Lung (tissue), 12 donors: ENCODE measurements around the gene NHLH1. TPM values are rescaled to one million over a fixed set of nuclear protein-coding genes. Genes with fewer than 3 reads are reported as not detected.
A peak's percentile ranks its signal among the peaks of the same experiment; 100 is the strongest.

Source experiments
- ATAC-seq: fragments of 200-7000 bp; cut with Tn5 transposase; one replicate; pipeline ENCODE4 v1.9.1; 2020; ENCODE audit warnings: moderate number of reproducible peaks; ENCODE audit not compliant: insufficient read depth, low FRiP score
- DNase-seq, 3 donors: peaks; one replicate each; pipeline ENCODE4 v3.0.0-alpha.2; 2013 to 2017
- H3K27ac ChIP-seq, 2 donors: one replicate each; pipeline ENCODE4 v1.5.1; 2013; ENCODE audit warnings: mild to moderate bottlenecking in 2 of 2, moderate library complexity in 2 of 2, control low read depth in 1 of 2, inconsistent platforms in 1 of 2, low read depth in 1 of 2, low read length in 1 of 2
- H3K27me3 ChIP-seq, 3 donors: one replicate each; pipeline ENCODE4 v1.5.1; 2013; ENCODE audit warnings: low read length in 2 of 3; ENCODE audit not compliant: control insufficient read depth in 3 of 3, insufficient read depth in 3 of 3
- H3K36me3 ChIP-seq, 4 donors: one replicate each; pipeline ENCODE4 v1.5.1; 2013; ENCODE audit warnings: low read length in 4 of 4, mild to moderate bottlenecking in 1 of 4, moderate library complexity in 1 of 4; ENCODE audit not compliant: control insufficient read depth in 4 of 4, insufficient read depth in 4 of 4
- H3K4me1 ChIP-seq, 5 donors: one replicate each; pipeline ENCODE4 v1.5.1; 2013; ENCODE audit warnings: low read length in 5 of 5, mild to moderate bottlenecking in 2 of 5, moderate library complexity in 1 of 5; ENCODE audit not compliant: control insufficient read depth in 5 of 5, insufficient read depth in 5 of 5
- H3K4me3 ChIP-seq: one replicate; pipeline ENCODE4 v1.5.1; 2013; ENCODE audit warnings: mild to moderate bottlenecking, control low read depth, moderate library complexity
- H3K9ac ChIP-seq, 2 donors: one replicate each; pipeline ENCODE4 v1.5.1; 2013; ENCODE audit warnings: low read length in 2 of 2, control low read depth in 1 of 2; ENCODE audit not compliant: insufficient read depth in 1 of 2
- H3K9me3 ChIP-seq, 4 donors: one replicate each; pipeline ENCODE4 v1.5.1; 2013; ENCODE audit warnings: low read length in 3 of 4, mild to moderate bottlenecking in 1 of 4, moderate library complexity in 1 of 4; ENCODE audit not compliant: control insufficient read depth in 4 of 4, insufficient read depth in 3 of 4
- WGBS, 2 donors: extraction: QIAGEN DNeasy Blood & Tissue Kit; methylation state at CpG; one replicate each; pipeline ENCODE4 v1.1.7; 2013; 5-methylcytosine and 5-hydroxymethylcytosine counted together
- polyA plus RNA-seq, 2 donors: library from polyadenylated mRNA; stranded (reverse); fragments of 200-250 nt; gene quantifications; one replicate each; pipeline ENCODE4 v1.2.1, GENCODE V29; 2013
- total RNA-seq, 2 donors: library from RNA; depleted of rRNA in 1 of 2; stranded (reverse); fragments of >200 nt in 1 of 2; gene quantifications; one replicate each; pipeline ENCODE4 v1.2.1, GENCODE V29; 2014 to 2021
- TF ChIP-seq, protein P1 (sequence below): IDR thresholded peaks from 2 replicates; pipeline ENCODE4 v1.5.1; 2012; ENCODE audit warnings: mild to moderate bottlenecking; ENCODE audit errors: control extremely low read depth, extremely low read depth
- donor health status: control.
- donor health status: control.
- donor health status: Bipolar disorder and iron deficiency.
- donor health status: healthy.
- donor health status: DM: yes; HTN: yes; CAD: no.

NHLH1 gene
- total and polyA plus RNA-seq, 4 donors = 0.09 to 0.21 (median 0.15) TPM

DNA sequence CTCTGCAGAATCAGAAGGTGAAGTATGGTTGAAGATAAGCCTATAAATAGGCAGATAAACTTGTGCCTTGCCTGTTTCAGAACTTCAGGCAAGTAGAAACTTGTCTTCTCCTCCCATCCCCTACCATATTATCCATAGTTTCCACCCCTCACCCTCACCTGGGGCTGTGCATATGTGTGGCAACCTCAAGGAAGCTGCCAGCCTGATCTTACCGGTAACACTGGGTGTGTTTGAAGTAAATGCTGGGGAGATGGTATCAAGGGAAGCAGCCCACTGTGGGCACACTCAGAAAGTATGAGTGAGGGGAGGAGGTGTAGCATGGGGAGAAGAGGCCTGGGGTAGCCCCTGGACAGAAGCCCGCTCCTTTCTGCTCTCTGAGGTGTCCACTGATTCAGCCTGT, 48.0 kb downstream of the NHLH1 start:
- Histone ChIP-seq H3K27me3 (no peaks in the 10 kb centered on the region), H3K4me3 (no peak overlapping the region), H3K4me1 (peaks cover 0 to 18% (median 1%) of the 10 kb centered on the region in 5 donors), H3K36me3 (peaks cover 0 to 14% (median 4%) of the 10 kb centered on the region in 4 donors), H3K27ac (no peak overlapping the region), H3K9me3 (no peaks in the 10 kb centered on the region), H3K9ac (no peak overlapping the region)
- DNase-seq (no peak), ATAC-seq (no peak)
- TF ChIP-seq, protein P1, sequence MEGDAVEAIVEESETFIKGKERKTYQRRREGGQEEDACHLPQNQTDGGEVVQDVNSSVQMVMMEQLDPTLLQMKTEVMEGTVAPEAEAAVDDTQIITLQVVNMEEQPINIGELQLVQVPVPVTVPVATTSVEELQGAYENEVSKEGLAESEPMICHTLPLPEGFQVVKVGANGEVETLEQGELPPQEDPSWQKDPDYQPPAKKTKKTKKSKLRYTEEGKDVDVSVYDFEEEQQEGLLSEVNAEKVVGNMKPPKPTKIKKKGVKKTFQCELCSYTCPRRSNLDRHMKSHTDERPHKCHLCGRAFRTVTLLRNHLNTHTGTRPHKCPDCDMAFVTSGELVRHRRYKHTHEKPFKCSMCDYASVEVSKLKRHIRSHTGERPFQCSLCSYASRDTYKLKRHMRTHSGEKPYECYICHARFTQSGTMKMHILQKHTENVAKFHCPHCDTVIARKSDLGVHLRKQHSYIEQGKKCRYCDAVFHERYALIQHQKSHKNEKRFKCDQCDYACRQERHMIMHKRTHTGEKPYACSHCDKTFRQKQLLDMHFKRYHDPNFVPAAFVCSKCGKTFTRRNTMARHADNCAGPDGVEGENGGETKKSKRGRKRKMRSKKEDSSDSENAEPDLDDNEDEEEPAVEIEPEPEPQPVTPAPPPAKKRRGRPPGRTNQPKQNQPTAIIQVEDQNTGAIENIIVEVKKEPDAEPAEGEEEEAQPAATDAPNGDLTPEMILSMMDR = no peak
- WGBS, 2 donors = 91 to 98% methylated on average over 2 of the region's 2 CpGs

DNA sequence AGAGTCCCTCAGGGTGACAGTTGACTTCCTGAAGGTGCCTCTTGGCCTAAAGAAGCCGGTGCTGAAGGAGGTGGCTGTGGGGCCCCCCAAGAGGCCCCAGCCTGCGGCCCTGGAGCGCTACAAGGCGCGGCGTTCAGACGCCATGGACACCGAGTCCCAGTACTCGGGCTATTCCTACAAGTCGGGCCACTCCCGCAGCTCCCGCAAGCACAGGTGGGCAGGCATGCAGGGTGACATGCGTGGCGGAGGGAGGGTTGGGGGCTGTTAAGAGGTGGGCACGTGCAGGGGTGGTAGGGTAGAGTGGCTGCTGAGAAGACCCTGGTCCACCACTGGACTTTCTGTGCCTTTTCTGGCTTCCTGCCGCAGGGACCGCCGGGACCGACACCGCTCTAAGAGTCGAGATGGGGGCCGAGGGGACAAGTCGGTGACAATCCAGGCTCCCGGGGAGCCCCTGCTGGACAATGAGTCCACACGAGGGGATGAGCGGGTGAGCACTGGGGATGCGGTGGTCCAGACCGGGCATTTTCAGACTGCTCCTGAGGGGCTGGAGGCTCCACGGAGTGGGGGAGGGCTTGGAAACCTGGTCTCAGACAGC, 48.9 kb downstream of the NHLH1 start:
- Histone ChIP-seq H3K36me3 (peaks cover 0 to 17% (median 7%) of the 10 kb centered on the region in 4 donors), H3K4me3 (no peak overlapping the region), H3K9ac (no peak overlapping the region), H3K27me3 (no peaks in the 10 kb centered on the region), H3K27ac (no peak overlapping the region), H3K4me1 (peaks cover 0 to 10% (median 0%) of the 10 kb centered on the region in 5 donors), H3K9me3 (no peaks in the 10 kb centered on the region)
- 95 to 96% methylated on average over 29 of the region's 29 CpGs for WGBS, 2 donors
- ATAC-seq (no peak), DNase-seq (no peak)
- TF ChIP-seq, protein P1 = no peak

DNA sequence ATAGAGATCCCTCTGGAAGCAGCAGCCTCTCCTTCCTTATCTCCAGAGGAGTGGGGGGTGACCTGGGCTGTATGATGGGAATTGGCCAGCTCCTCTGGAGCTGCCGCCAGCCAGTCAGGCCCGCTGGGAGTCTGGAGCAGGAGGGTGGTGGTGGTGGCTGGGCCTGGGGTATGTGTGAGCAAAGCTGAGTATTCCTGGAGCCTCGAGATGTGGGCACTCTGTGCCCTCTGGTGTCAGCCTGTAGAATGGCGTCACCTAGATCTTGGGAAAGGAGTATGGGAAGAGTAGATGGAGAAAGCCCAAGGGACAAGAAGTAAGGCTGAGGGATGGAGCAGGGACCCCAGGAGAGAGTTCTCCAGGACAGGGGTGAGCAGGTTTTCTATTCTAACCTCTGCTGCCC, 49.5 kb downstream of the NHLH1 start:
- H3K36me3 ChIP-seq = peaks cover 0 to 18% (median 9%) of the 10 kb centered on the region in 4 donors
- ATAC-seq = no peak
- WGBS, 2 donors = 63 to 64% methylated on average over 4 of the region's 4 CpGs

More for the DNA sequence above, 49.5 kb downstream of the NHLH1 start:
- Histone ChIP-seq H3K27ac (no peak overlapping the region), H3K4me3 (no peak overlapping the region), H3K4me1 (peaks cover 0 to 4% (median 0%) of the 10 kb centered on the region in 5 donors), H3K27me3 (no peaks in the 10 kb centered on the region), H3K9ac (no peak overlapping the region), H3K9me3 (no peaks in the 10 kb centered on the region)
- DNase-seq = peak in 2 of 3 donors; percentile 16 to 25
- TF ChIP-seq, protein P1 = no peak
